Spleen (tissue), 11 donors: ENCODE results near the gene TTC24. TPM values are rescaled to one million over a fixed set of nuclear protein-coding genes. Genes with fewer than 3 reads are reported as not detected.
"Not testable (repeated sequence)": the region's sequence is repeated elsewhere in the genome, so short reads cannot be mapped to it uniquely, and the experiment has no call there.

Experiments
- DNase-seq: peaks from one replicate; pipeline ENCODE4 v3.0.0-alpha.2; 2020
- H3K27ac ChIP-seq, 8 donors: fragments of 200-600 bp; sonication (generic) in 7 of 8; 1 replicate in 4 of 8; 2 replicates in 4 of 8; pipeline versions ENCODE4 v1.5.0 to v1.8.0; 2016 to 2021; ENCODE audit warnings: inconsistent platforms in 4 of 8, mild to moderate bottlenecking in 4 of 8, moderate library complexity in 1 of 8
- H3K27me3 ChIP-seq, 7 donors: fragments of 200-600 bp; sonication (generic) in 6 of 7; replicated peaks in 1 of 7; 1 replicate in 4 of 7; 2 replicates in 3 of 7; pipeline versions ENCODE4 v1.5.0 to v1.8.0; 2016 to 2021; ENCODE audit warnings: inconsistent platforms in 3 of 7, mild to moderate bottlenecking in 1 of 7
- H3K36me3 ChIP-seq, 6 donors: fragments of 200-600 bp; sonication (generic) in 5 of 6; 1 replicate in 4 of 6; 2 replicates in 2 of 6; pipeline versions ENCODE4 v1.5.0 to v1.8.0; 2016 to 2021; ENCODE audit warnings: inconsistent platforms in 2 of 6
- H3K4me1 ChIP-seq, 6 donors: fragments of 200-600 bp; sonication (generic) in 5 of 6; 1 replicate in 3 of 6; 2 replicates in 3 of 6; pipeline versions ENCODE4 v1.5.0 to v1.8.0; 2016 to 2021; ENCODE audit warnings: inconsistent platforms in 3 of 6
- H3K4me3 ChIP-seq, 8 donors: fragments of 200-600 bp; sonication (generic) in 7 of 8; 1 replicate in 4 of 8; 2 replicates in 4 of 8; pipeline versions ENCODE4 v1.5.0 to v1.8.0; 2016 to 2021; ENCODE audit warnings: inconsistent platforms in 4 of 8, mild to moderate bottlenecking in 4 of 8, moderate library complexity in 2 of 8
- H3K9me3 ChIP-seq, 8 donors: fragments of 200-600 bp; sonication (generic) in 7 of 8; 1 replicate in 4 of 8; 2 replicates in 4 of 8; pipeline versions ENCODE4 v1.5.0 to v1.8.0; 2016 to 2021; ENCODE audit warnings: inconsistent platforms in 4 of 8
- POLR2A ChIP-seq, 3 donors: fragments of 450-650 bp; IDR thresholded peaks; one replicate each; pipeline ENCODE4 v1.5.1; 2017; ENCODE audit warnings: antibody characterized with exemption in 3 of 3, mild to moderate bottlenecking in 1 of 3
- POLR2AphosphoS5 ChIP-seq, 3 donors: sonication (generic); formaldehyde crosslinking; IDR thresholded peaks; one replicate each; pipeline ENCODE4 v1.5.1; 2017; ENCODE audit warnings: antibody characterized with exemption in 3 of 3
- WGBS, 5 donors: extraction: QIAGEN DNeasy Blood & Tissue Kit in 3 of 5; methylation state at CpG; one replicate each; pipeline versions ENCODE4 v1.1.5 to v1.1.7; 2013 to 2018; 5-methylcytosine and 5-hydroxymethylcytosine counted together
- intact Hi-C: fragments of 100-400 bp; cut with DNase I; formaldehyde crosslinking; loops from one replicate; pipeline ENCODE4 v1.15.0; 2023; ENCODE audit warnings: low total_unique reads
- polyA plus RNA-seq, 3 donors: library from polyadenylated mRNA; stranded (reverse); fragments of 200-250 nt; gene quantifications; one replicate each; pipeline ENCODE4 v1.2.1, GENCODE V29; 2013
- total RNA-seq, 7 donors: library from RNA; depleted of rRNA in 3 of 7; stranded (reverse); fragments of >200 nt in 3 of 7; fragmentation: NEBNext Ultra II Directional in 4 of 7; extraction: Animal tissue kit (Norgen Biotek cat#: 25700) in 4 of 7; gene quantifications; one replicate each; pipeline versions ENCODE4 v1.1.0 to v1.2.1, GENCODE V29; 2016 to 2021
- TF ChIP-seq, protein P1 (sequence below), 11 experiments: fragments of 200-600 bp in 7 of 11; fragments of 450-650 bp in 4 of 11; sonication (generic) in 4 of 11; IDR thresholded peaks in 8 of 11; conservative IDR thresholded peaks in 3 of 11; 1 replicate in 7 of 11; 2 replicates in 4 of 11; pipeline versions ENCODE4 v1.4.0 to v1.8.0; 2016 to 2021; ENCODE audit warnings: antibody characterized with exemption in 11 of 11, inconsistent platforms in 4 of 11, mild to moderate bottlenecking in 1 of 11
- donor health status: healthy with polysubstance abuse.
- donor health status: DM: no; HTN: no; CAD: no; lungs with moderate emphysema.
- donor health status: DM: no; HTN: no; CAD: no.
- donor health status: Bipolar disorder and iron deficiency.
- donor health status: healthy.
- donor health status: DM: no; HTN: no; CAD: no.
- donor health status: DM: yes; HTN: yes; CAD: no.

TTC24 gene
- total and polyA plus RNA-seq, 10 donors, result 2.3 to 6.4 (median 4.0) TPM

DNA sequence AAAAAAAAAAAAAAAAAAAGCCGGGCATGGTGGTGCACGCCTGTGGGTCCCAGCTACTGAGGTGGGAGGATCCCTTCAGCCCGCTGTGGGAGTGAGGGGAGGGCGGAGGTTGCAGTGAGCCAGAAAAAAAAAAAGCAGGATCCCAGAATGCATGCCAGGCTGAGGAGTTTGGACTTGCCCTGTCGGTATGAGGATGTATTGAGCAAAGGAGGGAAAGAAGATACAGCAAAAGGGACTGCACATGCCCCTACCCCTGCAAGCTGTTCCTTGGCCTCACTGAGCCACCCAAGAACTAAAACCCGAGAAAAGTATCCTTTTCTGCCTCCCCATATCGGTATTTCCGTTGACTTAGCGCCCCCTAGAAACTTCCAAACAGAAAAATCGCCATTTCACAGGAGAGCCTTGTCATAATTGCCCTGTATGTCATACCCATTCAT, 23.1 kb downstream of the TTC24 start:
- DNase-seq, result no peak
- peaks cover 0 to 16% (median 13%) of the 10 kb centered on the region in 6 donors for H3K36me3 ChIP-seq
- H3K9me3 ChIP-seq, result no peaks in the 10 kb centered on the region
- WGBS, 5 donors, result 38 to 47% (median 40%) methylated on average over 9 to 10 of the region's 10 CpGs
- intact Hi-C loops, result loop anchor here (10.0 kb wide), 1 partner anchor 118 kb away; no protein-coding TSS in a partner anchor
- no peaks in the 10 kb centered on the region for H3K27me3 ChIP-seq
- peaks cover 8 to 50% (median 30%) of the 10 kb centered on the region in 6 donors for H3K4me1 ChIP-seq
- no peak overlapping the region for H3K27ac ChIP-seq
- TF ChIP-seq POLR2A (IDR thresholded peaks at IDR 0.05) (no peak), POLR2AphosphoS5 (IDR thresholded peaks at IDR 0.05) (no peak)
- TF ChIP-seq, protein P1, sequence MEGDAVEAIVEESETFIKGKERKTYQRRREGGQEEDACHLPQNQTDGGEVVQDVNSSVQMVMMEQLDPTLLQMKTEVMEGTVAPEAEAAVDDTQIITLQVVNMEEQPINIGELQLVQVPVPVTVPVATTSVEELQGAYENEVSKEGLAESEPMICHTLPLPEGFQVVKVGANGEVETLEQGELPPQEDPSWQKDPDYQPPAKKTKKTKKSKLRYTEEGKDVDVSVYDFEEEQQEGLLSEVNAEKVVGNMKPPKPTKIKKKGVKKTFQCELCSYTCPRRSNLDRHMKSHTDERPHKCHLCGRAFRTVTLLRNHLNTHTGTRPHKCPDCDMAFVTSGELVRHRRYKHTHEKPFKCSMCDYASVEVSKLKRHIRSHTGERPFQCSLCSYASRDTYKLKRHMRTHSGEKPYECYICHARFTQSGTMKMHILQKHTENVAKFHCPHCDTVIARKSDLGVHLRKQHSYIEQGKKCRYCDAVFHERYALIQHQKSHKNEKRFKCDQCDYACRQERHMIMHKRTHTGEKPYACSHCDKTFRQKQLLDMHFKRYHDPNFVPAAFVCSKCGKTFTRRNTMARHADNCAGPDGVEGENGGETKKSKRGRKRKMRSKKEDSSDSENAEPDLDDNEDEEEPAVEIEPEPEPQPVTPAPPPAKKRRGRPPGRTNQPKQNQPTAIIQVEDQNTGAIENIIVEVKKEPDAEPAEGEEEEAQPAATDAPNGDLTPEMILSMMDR (IDR thresholded peaks at IDR 0.05 in 8 of 11, conservative IDR thresholded peaks at IDR 0.05 in 3 of 11), result peak in 3 of 11 experiments; percentile 10 to 14 (median 12)
- no peak overlapping the region for H3K4me3 ChIP-seq

DNA sequence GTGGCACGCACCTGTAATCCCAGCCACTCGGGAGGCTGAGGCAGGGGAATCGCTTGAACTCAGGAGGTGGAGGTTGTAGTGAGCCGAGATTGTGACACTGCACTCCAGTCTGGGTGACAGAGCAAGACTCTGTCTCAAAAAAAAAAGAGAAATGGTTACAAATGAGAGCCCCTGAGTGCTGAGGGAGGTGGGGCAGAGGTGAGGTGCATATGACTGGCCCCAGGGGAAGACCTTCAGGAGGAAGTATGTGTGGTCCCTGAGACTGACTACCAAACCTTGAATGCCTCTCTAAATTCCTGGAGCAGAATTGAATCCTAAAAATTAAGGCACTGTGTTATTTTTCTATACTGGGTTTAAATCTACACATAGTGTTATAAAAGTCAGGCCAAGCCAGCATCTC, 27.8 kb downstream of the TTC24 start:
- Histone ChIP-seq H3K27ac (peak overlapping the region in 2 of 8 donors; percentile 6 to 22), H3K4me1 (peaks cover 6 to 31% (median 18%) of the 10 kb centered on the region in 6 donors), H3K27me3 (peaks cover 0 to 27% (median 0%) of the 10 kb centered on the region in 7 donors)
- H3K36me3 ChIP-seq, DNase-seq, H3K4me3 ChIP-seq, H3K9me3 ChIP-seq: not testable (repeated sequence)
- WGBS, 5 donors, result 63 to 75% (median 68%) methylated on average over 4 of the region's 4 CpGs
- intact Hi-C loops, result loop anchor here (5.0 to 10.0 kb wide), 2 partner anchors 123 to 155 kb away; no protein-coding TSS in a partner anchor

DNA sequence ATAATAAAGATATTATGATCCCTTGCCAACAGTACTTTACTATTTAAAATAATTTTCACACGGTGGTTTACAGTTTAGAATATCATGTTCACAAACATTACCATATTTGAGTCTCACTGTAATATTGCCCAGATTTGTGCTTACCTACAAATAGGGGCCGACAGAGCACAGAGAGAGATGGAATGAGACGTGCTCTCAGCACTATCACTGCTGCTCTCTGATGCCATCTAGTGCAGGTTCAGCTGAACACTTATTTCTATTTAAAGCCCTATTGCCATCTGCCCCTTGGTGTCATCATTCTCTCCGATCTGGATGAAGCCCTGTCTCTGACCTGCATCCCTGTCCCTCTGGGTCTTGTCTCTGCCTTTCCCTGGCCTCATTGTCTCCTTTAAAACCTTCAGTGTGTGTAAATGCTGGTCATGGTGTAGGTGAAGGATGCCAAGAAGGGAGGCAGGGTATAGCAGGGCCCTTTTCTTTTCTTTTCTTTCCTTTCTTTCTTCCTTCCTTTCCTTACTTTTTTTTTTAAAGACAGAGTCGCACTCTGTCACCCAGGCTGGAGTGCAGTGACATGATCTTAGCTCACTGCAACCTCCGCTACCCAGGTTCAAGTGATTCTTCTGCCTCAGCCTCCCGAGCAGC, 28.6 kb downstream of the TTC24 start:
- Histone ChIP-seq H3K4me3 (no peak overlapping the region), H3K9me3 (no peaks in the 10 kb centered on the region), H3K27me3 (peaks cover 0 to 35% (median 0%) of the 10 kb centered on the region in 7 donors), H3K4me1 (peaks cover 6 to 25% (median 12%) of the 10 kb centered on the region in 6 donors), H3K27ac (peak overlapping the region in 1 of 8 donors; percentile 6), H3K36me3 (no peaks in the 10 kb centered on the region)
- 27 to 35% (median 31%) methylated on average over 7 of the region's 7 CpGs for WGBS, 5 donors
- TF ChIP-seq POLR2AphosphoS5 (IDR thresholded peaks at IDR 0.05) (no peak), POLR2A (IDR thresholded peaks at IDR 0.05) (no peak)
- TF ChIP-seq, protein P1 (IDR thresholded peaks at IDR 0.05 in 8 of 11, conservative IDR thresholded peaks at IDR 0.05 in 3 of 11), result peak; percentile 48 to 86 (median 71)
- DNase-seq, result no peak
- intact Hi-C loops, result loop anchor here (5.0 to 10.0 kb wide), 2 partner anchors 123 to 156 kb away; no protein-coding TSS in a partner anchor

DNA sequence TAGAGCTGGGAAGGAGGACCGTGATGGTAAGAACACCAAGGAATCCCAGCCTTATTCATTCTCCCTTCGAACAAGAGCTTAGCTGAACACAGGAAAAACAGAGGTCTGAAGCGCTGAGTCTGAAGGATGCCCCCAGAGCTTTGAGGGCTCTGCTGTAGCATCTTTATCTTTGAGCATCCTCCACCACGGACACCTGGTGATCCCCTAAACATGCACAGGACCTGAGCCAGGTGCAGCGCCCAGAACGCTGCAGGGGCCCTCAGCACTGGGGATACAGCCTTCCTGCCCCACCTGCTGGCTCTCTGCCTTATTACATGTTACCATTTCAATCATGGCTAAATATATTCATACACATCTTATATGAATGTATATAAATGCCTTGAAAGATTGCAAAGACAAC, 29.5 kb downstream of the TTC24 start:
- H3K27me3 ChIP-seq, result peaks cover 0 to 36% (median 0%) of the 10 kb centered on the region in 7 donors
- intact Hi-C loops, result loop anchor here (5.0 to 10.0 kb wide), 2 partner anchors 124 to 157 kb away; no protein-coding TSS in a partner anchor
- TF ChIP-seq POLR2AphosphoS5 (IDR thresholded peaks at IDR 0.05) (peak in 1 of 3 donors; percentile 7), POLR2A (IDR thresholded peaks at IDR 0.05) (no peak)
- TF ChIP-seq, protein P1 (IDR thresholded peaks at IDR 0.05 in 8 of 11, conservative IDR thresholded peaks at IDR 0.05 in 3 of 11), result peak in 10 of 11 experiments; percentile 36 to 69 (median 52)
- H3K4me1 ChIP-seq, result peaks cover 6 to 25% (median 12%) of the 10 kb centered on the region in 6 donors
- H3K27ac ChIP-seq, result no peak overlapping the region
- H3K4me3 ChIP-seq, result no peak overlapping the region
- no peaks in the 10 kb centered on the region for H3K9me3 ChIP-seq
- no peaks in the 10 kb centered on the region for H3K36me3 ChIP-seq
- 43 to 49% (median 44%) methylated on average over 6 of the region's 6 CpGs for WGBS, 5 donors
- no peak for DNase-seq

DNA sequence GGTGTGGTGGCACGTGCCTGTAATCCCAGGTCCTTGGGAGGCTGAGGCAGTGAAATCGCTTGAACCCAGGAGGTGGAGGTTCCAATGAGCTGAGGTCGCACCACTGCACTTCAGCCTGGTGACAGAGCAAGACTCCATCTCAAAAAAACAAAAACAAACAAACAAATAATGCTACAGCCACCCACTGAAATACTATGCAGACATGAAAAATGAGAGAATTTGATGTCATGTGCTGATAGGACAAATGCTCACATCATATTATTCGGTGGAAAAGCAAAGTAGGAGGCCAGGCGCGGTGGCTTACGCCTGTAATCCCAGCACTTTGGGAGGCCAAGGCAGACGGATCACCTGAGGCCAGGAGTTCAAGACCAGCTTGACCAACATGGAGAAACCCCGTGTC, 30.5 kb downstream of the TTC24 start:
- peaks cover 6 to 25% (median 12%) of the 10 kb centered on the region in 6 donors for H3K4me1 ChIP-seq
- DNase-seq, H3K9me3 ChIP-seq, H3K27ac ChIP-seq, H3K4me3 ChIP-seq, H3K36me3 ChIP-seq: not testable (repeated sequence)
- WGBS, 5 donors, result 89 to 93% (median 91%) methylated on average over 9 of the region's 9 CpGs
- intact Hi-C loops, result loop anchor here (5.0 kb wide), 1 partner anchor 223 kb away; no protein-coding TSS in a partner anchor
- peaks cover 0 to 36% (median 0%) of the 10 kb centered on the region in 7 donors for H3K27me3 ChIP-seq
